HFF-Myc (cell line): ENCODE data around the gene FAM227B.

Source experiments
- DNase-seq: peaks from one replicate; pipeline ENCODE4 v3.0.0-alpha.2; 2011; ENCODE audit warnings: low read depth; ENCODE audit errors: extremely low read depth
- H3K4me3 ChIP-seq: replicated peaks from 2 replicates; pipeline ENCODE4 v1.5.1; 2011; ENCODE audit warnings: low read depth, mild to moderate bottlenecking, control low read depth, low read length
- TF ChIP-seq, protein P1 (sequence below): IDR thresholded peaks from 2 replicates; pipeline ENCODE4 v1.5.1; 2012; ENCODE audit warnings: mild to moderate bottlenecking, low read depth, low read length, control low read depth; ENCODE audit errors: missing control alignments

The FAM227B gene

DNA sequence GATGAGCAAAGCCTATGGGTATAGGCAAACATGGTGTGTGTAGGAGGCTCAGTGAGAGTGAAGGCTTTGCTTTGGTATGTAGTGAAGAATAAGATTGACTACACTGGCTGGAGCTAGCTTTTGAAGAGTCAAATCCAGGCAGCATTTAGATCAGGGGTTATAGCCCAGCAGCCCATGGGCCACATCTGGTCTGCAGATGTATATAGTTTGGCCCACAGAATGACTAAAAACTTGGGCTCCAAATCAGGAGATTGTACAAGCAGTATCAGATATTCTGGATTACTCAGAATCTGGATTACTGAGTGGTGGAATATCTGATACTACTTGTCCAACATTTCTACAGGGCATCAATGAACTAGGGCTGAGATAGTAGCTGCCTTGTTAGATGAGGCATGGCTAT, 290.5 kb downstream of the FAM227B start:
- TF ChIP-seq, protein P1, sequence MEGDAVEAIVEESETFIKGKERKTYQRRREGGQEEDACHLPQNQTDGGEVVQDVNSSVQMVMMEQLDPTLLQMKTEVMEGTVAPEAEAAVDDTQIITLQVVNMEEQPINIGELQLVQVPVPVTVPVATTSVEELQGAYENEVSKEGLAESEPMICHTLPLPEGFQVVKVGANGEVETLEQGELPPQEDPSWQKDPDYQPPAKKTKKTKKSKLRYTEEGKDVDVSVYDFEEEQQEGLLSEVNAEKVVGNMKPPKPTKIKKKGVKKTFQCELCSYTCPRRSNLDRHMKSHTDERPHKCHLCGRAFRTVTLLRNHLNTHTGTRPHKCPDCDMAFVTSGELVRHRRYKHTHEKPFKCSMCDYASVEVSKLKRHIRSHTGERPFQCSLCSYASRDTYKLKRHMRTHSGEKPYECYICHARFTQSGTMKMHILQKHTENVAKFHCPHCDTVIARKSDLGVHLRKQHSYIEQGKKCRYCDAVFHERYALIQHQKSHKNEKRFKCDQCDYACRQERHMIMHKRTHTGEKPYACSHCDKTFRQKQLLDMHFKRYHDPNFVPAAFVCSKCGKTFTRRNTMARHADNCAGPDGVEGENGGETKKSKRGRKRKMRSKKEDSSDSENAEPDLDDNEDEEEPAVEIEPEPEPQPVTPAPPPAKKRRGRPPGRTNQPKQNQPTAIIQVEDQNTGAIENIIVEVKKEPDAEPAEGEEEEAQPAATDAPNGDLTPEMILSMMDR: no peak
- H3K4me3 ChIP-seq: no peak overlapping the region
- DNase-seq: peak; percentile 55

DNA sequence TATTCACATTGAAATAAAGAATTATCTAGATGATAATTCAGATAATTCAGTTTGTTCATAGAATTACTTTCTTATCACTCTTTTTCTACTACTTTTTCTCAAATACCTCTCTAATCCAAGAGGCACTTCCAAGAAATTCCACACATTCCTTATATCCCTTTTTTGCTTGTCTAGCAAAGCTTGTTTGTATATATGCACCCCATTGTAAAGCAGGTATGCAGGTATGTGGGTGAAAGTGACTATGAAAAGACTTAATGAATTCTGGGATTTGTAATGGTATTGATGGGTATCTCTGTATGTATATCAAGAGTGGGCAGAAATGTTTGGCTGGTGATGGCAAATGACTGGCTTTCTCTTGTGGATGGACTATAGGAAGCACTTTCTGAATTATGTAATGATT, 291.7 kb downstream of the FAM227B start:
- TF ChIP-seq, protein P1: no peak
- no peak overlapping the region for H3K4me3 ChIP-seq
- no peak for DNase-seq

DNA sequence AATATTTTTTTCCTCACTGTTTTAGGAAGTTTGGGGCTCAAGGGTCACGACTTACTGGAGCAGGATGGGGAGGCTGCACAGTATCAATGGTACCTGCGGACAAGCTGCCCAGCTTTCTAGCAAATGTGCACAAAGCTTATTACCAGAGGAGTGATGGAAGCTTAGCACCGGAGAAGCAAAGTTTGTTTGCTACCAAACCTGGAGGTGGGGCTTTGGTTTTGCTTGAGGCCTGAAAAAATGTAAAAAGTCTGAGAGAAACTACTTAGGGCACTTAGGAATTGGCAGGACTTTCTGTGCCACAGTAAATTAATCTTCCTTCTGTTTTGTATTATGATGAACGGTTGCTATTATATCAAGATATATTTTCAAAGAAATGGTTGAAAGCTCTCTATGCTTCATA, 292.7 kb downstream of the FAM227B start:
- no peak for DNase-seq
- H3K4me3 ChIP-seq: no peak overlapping the region
- TF ChIP-seq, protein P1: no peak

DNA sequence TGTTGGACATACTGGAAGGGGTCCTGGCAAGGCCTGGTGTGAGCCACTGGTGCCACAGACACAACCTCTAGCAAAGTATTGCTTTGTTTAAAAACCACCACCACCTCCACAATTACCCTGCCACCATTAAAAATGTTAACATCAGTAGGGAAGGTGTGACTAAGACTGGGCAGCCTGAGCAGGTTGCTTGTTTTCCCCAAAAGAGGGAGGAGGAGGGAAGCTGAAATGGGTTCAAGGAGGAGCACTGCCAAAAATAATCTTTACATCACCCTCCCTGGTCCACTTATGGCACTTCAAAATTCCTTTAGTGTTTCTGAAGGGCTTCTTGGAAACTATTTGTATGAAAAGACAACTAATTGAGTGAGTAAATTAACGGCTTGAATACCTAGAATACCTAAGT, 297.4 kb downstream of the FAM227B start:
- DNase-seq: no peak
- no peak overlapping the region for H3K4me3 ChIP-seq
- TF ChIP-seq, protein P1: no peak

DNA sequence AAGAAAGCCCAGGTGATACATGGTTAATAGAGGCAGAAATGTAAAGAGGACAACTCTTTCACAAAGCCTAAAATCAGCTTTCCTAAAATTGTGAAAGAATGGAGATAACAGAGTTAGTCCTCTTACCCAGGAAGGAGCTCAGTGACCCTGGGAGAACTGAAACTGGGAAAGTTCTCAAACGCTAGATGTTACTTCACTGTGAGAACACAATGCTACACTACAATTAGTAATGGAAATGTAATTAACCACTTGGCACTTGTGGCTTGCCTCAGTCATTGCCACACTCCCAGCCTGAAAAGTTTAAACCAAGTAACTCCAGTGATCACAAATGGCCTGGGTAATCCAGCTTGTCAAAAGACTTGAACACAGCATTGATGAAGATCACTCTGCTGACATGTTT, 300.3 kb downstream of the FAM227B start:
- DNase-seq: no peak
- H3K4me3 ChIP-seq: no peak overlapping the region

DNA sequence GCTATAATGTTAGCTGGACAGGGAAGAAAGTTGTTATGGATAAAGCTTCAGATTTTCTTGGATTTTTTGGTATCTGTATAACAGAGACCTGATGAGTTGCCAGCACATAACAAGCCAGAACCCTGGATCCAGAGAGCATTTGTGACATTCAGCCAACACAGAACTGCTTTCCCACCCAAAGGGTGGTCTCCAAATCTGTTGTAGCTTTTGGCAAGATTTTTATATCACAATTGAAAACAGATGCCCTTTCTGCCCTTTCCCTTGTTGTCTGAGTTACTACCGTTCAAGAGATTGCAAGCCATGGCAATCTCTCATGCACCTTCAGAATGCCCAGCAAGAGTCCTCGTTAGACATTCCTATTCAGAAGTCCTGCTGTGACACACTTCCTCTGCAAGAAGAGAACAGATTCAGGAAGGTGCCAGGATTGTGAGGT, 305.2 kb downstream of the FAM227B start:
- TF ChIP-seq, protein P1: no peak
- no peak overlapping the region for H3K4me3 ChIP-seq
- DNase-seq: no peak

More for the DNA sequence above, 300.3 kb downstream of the FAM227B start:
- TF ChIP-seq, protein P1: no peak

DNA sequence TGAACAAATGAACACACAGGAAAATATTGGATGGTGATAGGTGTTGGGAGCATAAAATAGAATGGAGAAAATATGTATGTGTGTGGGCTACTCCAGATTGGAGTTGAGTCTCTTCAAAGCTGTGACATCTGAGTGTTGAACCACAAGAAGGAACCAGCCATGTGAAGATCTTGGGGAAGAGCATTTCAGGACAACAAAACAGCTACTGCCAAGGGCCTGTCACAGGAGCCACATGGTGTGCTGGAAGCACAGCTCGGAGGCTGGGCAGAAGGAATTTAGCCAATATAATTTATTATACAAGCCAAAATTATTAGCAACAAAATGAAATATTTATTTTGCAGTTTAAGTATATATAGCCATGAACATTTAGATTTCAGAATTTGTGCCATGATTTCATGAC, 305.9 kb downstream of the FAM227B start:
- TF ChIP-seq, protein P1: no peak
- DNase-seq: no peak
- H3K4me3 ChIP-seq: no peak overlapping the region
